GM10847 (cell line): ENCODE results near the gene AKT3.

Experiments used
- POLR2A ChIP-seq: IDR thresholded peaks from 2 replicates; pipeline ENCODE4 v1.6.1; 2011; ENCODE audit not compliant: insufficient read length; ENCODE audit errors: extremely low read depth

The AKT3 gene

DNA sequence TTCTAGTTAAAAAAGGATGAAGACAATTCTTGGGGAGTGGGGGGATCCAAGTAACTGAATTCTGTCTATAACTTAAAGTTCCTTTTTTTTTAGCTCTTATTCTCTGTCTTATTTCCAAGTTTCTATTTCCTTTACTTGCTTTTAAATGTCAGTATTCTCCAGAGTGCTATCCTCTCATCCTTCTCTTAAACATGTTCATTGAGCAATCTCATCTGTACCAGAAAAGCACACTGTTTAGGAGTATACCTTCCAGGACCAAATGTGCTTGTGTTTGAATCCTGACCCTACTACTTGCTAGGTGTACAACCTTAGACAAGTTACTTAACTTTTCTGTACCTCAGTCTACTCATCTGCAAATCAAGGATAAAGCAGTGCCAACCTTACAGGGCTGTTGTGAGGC lies 50.1 kb downstream of the AKT3 start:
- TF ChIP-seq POLR2A = no peak

DNA sequence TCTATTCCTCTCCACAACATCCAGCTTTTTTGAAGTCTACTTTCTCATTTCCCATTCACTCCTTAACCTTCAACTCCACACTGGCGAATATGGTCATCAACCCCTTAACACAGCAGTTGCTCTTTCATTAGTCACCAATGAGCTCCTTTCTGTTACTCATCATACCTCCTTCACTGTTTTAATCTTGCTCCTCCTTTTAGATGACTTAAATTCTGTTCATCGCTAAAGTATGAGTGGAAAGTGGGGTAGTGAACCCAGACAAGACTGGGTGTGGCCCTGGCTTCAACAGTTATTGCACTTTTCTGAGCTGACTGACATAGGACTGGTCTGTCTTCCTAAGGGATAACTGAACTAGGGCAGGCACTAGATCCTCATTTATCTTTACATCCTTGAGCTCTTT lies 51.3 kb downstream of the AKT3 start:
- no peak for TF ChIP-seq POLR2A

DNA sequence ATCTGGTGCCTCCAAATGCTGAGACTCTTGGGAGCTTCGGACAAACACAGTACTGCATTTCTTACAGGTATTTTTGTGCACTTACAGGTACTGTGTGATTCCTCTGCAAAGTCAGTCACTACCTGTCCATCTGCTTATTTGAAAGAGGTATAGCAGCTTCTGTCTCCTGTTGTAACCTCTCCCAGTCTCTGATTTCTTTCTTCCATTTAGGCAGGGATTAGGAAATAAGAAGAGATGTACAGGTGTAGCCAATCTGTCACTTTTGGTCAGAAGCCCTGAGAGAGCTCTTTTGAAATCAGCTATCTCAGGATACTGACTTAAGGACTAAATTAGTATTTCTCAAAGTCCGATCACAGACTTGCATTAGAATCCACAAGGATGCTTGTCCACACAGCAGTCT lies 54.0 kb downstream of the AKT3 start:
- no peak for TF ChIP-seq POLR2A

DNA sequence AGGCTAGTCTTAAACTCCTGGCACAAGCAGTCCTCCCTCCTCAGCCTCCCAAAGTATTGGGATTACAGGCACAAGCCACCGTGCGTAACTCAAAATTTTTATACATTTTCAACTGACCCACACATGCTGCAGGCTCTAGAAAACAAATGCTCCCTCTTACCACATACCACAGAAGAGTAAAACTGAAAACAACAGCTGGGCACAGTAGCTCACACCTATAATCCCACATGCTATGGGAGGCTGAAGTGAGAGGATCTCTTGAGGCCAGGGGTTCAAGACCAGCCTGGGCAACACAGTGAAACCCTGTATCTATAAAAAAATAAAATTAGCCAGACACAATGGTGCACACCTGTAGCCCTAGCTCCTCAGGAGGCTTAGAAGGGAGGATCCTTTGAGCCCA lies 56.7 kb downstream of the AKT3 start:
- TF ChIP-seq POLR2A = no peak

DNA sequence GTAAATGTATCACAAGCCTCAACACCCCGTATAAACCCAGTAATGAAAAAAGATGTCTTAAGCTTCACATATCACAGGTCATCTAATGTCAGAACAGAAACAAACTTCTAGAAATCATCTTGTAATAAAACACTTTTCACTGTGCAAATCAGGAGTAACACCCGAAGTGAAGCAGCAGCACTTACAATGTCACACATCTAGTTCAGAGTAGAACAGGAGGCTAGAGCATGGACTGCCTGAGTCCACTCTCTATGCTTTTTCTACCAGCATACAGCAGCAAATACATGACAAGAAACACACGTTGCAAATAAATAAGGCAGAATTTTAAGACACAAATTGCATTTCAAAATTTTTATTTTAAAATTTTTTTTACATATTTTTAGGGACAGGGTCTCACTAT lies 57.2 kb downstream of the AKT3 start:
- no peak for TF ChIP-seq POLR2A

DNA sequence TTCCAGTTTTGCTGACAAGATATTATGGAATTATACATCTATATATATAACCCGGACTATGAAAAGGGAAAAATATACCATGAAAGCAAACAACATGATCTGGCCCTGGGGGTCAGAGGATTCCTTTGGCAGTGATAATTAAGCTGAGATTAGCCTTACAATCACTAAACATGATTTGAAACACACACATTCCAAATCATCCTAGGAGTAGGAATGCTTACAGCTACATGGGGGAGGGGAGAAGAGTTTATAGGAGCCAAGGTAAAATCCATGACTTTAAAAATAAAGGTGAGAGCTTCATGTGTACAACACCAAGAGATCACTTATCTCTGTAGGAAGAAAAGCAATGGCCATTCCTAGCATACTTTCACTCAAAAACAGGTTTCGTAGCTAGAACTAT lies 57.6 kb downstream of the AKT3 start:
- TF ChIP-seq POLR2A = no peak

DNA sequence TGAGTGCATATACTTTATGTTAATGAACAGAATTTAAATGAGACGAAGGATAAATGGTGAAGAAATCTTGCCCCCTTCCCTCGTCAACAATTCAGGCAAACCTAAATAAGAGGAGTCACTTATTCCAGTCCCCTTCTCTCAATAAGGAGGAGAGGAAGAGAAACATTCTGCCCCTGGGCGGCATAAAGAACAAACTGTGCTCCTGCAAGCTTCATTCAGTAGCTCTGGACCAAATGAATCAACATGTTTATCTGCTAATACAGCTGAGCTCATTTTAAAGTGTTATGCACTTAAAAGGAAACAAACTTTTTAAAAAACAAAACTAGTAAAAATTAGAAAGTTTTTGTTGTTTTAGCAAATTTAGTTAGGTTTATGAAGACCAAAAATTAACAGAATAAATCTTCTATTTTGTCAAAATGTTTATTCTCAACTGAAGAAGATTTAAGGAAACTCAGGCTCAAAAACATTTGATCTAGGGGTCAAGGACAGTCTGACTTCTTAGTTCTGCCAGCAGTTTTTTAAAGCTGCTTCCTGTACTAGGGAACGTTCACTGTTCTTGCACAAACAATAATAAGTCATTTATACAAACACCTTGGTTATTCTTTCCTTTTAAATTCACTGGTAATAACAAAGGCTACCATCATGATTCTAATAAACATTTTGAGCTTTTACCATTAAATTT lies 58.3 kb downstream of the AKT3 start:
- TF ChIP-seq POLR2A = no peak

DNA sequence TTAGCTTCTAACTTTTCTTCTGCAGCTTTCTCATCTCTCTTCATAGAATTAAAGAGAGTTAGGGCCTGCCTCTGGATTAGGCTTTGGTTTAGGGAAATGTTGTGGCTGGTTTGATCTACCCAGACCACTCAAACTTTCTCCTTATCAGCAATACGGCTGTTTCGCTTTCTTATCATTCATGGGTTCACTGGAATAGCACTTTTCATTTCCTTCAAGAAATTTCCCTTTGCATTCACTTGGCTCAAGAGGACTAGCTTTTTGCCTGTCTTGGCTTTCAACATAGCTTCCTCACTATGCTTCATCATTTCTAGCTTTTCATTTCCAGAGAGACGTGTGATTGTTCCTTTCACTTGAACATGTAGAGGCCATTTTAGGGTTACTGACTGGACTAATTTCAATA lies 59.6 kb downstream of the AKT3 start:
- no peak for TF ChIP-seq POLR2A

DNA sequence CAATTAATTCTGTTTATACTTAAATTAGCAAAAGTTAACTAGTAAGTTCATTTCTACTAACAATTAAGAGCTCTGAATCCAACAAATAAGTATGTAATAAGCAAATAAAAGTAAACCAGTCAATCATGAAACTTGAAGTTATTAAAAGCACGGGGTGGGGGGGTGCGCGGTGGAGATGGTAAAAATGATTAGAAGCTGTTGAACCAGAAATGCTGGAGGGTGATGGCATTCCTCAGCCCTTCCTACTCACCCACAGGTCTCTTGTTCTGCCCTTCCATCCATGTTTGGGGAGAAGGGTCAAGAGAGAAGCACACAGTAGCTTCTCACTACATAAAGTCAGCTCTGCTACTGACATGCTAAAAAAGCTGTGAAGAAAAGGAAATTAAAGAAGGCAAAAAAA lies 63.5 kb downstream of the AKT3 start:
- TF ChIP-seq POLR2A = no peak

DNA sequence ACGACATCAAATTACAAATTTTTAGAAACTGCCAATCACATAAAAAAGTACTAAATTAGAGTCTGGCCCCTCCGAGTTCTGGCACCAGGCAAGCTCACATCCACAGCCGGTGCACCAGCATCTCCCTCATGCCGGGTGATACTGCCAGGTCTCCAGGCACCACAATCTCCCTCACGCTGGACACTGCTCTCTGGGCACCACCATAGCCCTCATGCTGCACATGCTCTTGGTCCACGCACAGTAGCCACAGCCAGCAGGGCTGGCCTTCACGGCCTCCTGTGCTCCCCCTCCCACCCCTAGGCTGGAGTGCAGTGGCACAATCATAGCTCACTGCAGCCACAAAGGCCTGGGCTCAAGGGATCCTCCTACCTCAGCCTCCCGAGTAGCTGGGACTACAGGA lies 65.5 kb downstream of the AKT3 start:
- TF ChIP-seq POLR2A = no peak

DNA sequence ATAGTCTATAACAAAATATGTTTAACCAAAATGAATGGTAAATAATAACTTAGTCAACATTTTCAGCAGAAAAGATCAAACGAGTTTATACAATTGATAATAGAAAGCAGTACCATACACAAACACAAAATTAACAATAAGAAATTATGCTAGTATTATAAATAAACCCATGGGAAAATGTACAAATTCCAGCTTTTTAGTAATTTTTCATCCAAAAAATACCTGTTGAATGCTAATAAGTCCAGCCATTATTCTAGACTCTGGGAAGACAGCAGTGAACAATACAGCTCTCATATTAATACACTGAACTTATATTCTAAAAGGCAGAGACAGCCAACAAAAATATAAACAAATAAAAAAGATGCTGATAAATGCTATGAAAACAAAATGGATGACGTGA lies 66.3 kb downstream of the AKT3 start:
- no peak for TF ChIP-seq POLR2A

DNA sequence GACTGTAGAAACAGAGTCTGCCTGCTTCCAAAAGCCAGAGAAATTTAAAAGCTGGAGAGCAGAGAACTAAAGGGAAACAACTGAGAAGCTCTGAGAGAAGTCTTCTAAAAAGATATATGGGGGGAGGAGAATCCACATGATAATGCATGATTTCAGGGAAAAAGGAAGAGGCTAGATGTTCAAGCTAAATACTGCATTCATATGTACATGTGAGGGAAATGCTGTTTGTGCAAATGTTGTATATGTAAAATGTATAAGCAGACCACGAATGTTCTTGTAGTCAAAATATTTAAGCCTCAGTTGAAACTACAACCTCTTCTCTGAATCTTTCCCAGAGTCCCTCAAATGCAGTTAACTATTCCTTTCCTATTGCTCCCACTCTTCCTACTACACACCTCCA lies 79.2 kb downstream of the AKT3 start:
- TF ChIP-seq POLR2A = no peak

DNA sequence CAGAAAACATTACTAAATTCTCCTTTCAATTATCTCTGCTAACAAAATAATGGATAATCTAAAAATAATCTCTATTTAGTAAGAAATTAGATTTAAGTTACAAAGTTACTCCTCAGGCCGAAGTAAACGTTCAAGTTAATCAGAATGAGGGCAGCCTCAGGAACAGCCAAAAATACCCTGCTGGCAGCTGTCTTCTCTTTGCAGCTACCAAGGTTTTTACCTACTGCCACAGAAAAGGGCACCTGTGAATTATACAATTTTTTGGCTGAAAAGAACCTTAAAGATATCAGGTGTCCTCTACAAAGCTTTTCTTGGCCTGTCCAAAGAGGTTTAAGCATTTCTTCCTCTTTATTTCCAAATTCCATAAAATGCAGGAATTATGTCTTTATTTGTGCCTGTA lies 84.4 kb downstream of the AKT3 start:
- no peak for TF ChIP-seq POLR2A

DNA sequence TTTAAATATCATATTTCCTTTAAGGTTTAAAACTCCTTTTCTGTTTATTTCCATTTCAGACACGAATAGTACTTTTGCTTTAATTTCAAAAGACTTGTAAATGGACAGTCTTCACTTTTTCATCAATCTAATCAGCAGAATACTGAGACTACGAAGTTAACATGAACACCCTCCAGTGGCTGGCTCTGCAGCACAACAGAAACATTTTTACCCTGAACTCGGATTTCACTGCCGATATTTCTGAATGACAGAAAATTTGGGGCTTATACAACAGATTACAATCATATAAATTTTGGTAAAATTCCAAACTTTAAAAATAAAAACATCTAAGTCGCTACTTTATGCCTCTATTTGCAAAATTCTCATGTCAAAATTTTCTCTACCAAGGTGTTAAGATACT lies 86.2 kb downstream of the AKT3 start:
- no peak for TF ChIP-seq POLR2A

DNA sequence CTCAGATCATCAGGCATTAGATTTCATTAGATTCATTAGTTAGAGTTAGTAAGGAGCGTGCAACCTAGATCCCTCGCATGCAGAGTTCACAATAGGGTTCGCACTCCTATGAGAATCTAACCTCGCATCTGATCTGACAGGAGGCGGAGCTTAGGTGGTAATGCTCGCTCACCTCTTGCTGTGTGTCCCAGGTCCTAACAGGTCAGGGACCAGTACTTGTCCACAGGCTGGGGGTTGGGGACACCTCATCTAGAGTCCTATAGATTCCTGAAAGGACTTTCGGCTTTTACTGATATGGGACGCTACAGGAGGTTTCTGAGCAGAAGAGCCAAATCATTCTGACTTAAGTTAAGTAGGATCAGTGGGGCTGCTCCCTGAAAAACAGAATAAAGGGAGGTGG lies 91.4 kb downstream of the AKT3 start:
- TF ChIP-seq POLR2A = no peak

DNA sequence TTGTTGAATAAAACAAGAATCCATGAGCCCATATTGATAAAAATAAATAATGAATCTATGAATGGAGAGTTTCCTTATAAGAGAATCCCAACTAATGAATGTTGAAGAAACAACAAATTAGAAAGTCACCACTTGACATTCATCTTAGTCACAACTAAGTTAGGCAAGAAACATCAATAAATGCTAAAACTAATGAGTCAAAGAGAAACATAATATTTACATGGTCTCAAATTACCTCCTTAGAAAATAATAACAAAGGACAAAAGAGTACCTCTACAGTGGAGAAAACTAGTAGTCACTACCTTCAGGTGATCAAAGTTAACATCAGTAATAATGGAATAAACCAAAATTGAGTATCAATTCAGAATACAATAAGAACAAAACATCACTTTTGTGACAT lies 93.5 kb downstream of the AKT3 start:
- no peak for TF ChIP-seq POLR2A

DNA sequence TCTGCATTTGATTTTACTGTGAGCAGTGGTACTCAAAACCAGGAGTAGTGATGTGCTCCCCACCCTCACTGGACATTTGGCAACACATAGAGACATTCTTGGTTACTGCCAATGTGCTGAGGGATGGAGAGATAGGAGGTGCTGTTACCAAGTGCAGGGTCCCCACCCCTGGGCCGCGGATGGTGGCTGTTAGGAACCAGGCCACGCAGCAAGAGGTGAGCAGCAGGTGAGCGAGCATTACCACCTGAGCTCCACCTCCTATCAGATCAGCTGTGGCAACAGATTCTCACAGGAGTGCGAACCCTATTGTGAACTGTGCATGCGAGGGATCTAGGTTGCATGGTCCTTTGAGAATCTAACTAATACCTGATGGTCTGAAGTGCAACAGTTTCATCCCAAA lies 95.7 kb downstream of the AKT3 start:
- TF ChIP-seq POLR2A = no peak

DNA sequence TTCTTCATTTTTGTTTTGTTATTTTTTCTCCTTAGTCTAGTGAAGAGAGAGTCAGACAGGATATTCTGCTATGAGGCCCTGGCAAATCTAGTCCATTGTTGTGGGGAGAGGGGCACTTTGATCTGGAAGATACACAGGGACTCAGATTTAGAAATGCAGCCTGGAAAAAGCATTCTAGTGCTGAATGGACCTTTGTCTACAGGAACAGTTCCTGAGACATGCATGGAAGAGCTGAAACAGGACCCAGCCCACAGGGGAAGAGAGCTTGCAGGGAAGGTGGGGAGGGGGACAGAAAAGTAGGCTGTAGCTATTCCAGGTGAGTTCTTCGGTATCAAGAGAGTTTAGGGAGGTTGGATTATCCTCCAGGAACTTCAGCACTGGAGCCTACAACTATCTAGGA lies 98.5 kb downstream of the AKT3 start:
- TF ChIP-seq POLR2A = no peak
